ENCODE results near the gene CPAMD8. TPM values are rescaled to one million over a fixed set of nuclear protein-coding genes. Genes with fewer than 3 reads are reported as not detected.
"Not testable (repeated sequence)": the region's sequence is repeated elsewhere in the genome, so short reads cannot be mapped to it uniquely, and the experiment has no call there.

CPAMD8 gene
- total RNA-seq, 4 donors from 2014 or later, result 0.72 to 8.2 (median 4.0) TPM

- H3K4me3 ChIP-seq, result no peak overlapping the region
- peaks cover 0 to 12% (median 0%) of the 10 kb centered on the region in 3 donors for H3K4me1 ChIP-seq
- peaks cover 34 to 71% (median 43%) of the 10 kb centered on the region in 3 donors for H3K36me3 ChIP-seq
- H3K27me3 ChIP-seq, result no peaks in the 10 kb centered on the region
- TF ChIP-seq CTCF (IDR thresholded peaks at IDR 0.05), result no peak
- no peak for TF ChIP-seq POLR2A (IDR thresholded peaks at IDR 0.05)
- WGBS, 2 donors, result 66 to 79% methylated on average over 2 to 3 of the region's 12 CpGs
- H3K9me3 ChIP-seq, result peaks cover 0 to 13% (median 12%) of the 10 kb centered on the region in 3 donors
- DNase-seq, result no peak
- intact Hi-C loops (cut with DNase I), result no loop called here
- peak overlapping the region in 1 of 4 donors; percentile 28 for H3K27ac ChIP-seq
Measured at GRCh38 chr19:16876904-16877361, 149.7 kb downstream of the CPAMD8 start.

- DNase-seq, result no peak
- Histone ChIP-seq H3K9me3 (peaks cover 0 to 2% (median 2%) of the 10 kb centered on the region in 3 donors), H3K4me1 (peaks cover 0 to 12% (median 0%) of the 10 kb centered on the region in 3 donors), H3K27ac (peak overlapping the region in 1 of 4 donors; percentile 28), H3K36me3 (peaks cover 44 to 81% (median 48%) of the 10 kb centered on the region in 3 donors), H3K4me3 (no peak overlapping the region), H3K27me3 (no peaks in the 10 kb centered on the region)
- intact Hi-C loops (cut with DNase I), result no loop called here
- TF ChIP-seq POLR2A (IDR thresholded peaks at IDR 0.05) (no peak), CTCF (IDR thresholded peaks at IDR 0.05) (no peak)
- WGBS, 2 donors, result 87 to 94% methylated on average over 3 to 11 of the region's 39 CpGs
Measured at GRCh38 chr19:16875584-16876555, 150.7 kb downstream of the CPAMD8 start.

- Histone ChIP-seq H3K36me3 (peaks cover 46 to 83% (median 55%) of the 10 kb centered on the region in 3 donors), H3K4me1 (peaks cover 0 to 12% (median 0%) of the 10 kb centered on the region in 3 donors)
- DNase-seq; H3K9me3 ChIP-seq; H3K4me3 ChIP-seq; intact Hi-C loops (cut with DNase I); H3K27me3 ChIP-seq; H3K27ac ChIP-seq: not testable (repeated sequence)
Measured at GRCh38 chr19:16874978-16875299, 151.7 kb downstream of the CPAMD8 start.

GRCh38 chr19:16874250-16874977 lies 152.2 kb downstream of the CPAMD8 start:
- Histone ChIP-seq H3K4me1 (peaks cover 0 to 12% (median 0%) of the 10 kb centered on the region in 3 donors), H3K27ac (no peak overlapping the region)
- WGBS, 2 donors, result 36 to 73% methylated on average over 1 of the region's 1 CpG

More at GRCh38 chr19:16874250-16874977, 152.2 kb downstream of the CPAMD8 start:
- Histone ChIP-seq H3K27me3 (no peaks in the 10 kb centered on the region), H3K4me3 (no peak overlapping the region), H3K9me3 (no peaks in the 10 kb centered on the region), H3K36me3 (peaks cover 50 to 83% (median 54%) of the 10 kb centered on the region in 3 donors)
- no peak for DNase-seq
- intact Hi-C loops (cut with DNase I), result no loop called here
- TF ChIP-seq CTCF (IDR thresholded peaks at IDR 0.05) (no peak), POLR2A (IDR thresholded peaks at IDR 0.05) (no peak)
